NCI-H524 treated with DMSO at 0.1 percent for 48 hours (cell line): ENCODE data around the gene CHD3.

Source experiments
- DNase-seq: peaks from one replicate; lab custom pipeline; 2025; lab: John Stamatoyannopoulos, UW

Gene CHD3

GRCh38 chr17:7894226-7894625 is 5.6 kb downstream of the CHD3 start:
- DNase-seq: no peak

- DNase-seq: no peak
Observed at GRCh38 chr17:7894866-7895265, 6.3 kb downstream of the CHD3 start.

GRCh38 chr17:7897090-7897489 is 8.5 kb downstream of the CHD3 start:
- no peak for DNase-seq

- no peak for DNase-seq
Observed at GRCh38 chr17:7897773-7898172, 9.2 kb downstream of the CHD3 start.

GRCh38 chr17:7903154-7904103 is 14.8 kb downstream of the CHD3 start:
- no peak for DNase-seq

- no peak for DNase-seq
Observed at GRCh38 chr17:7909089-7909488, 20.5 kb downstream of the CHD3 start.

GRCh38 chr17:7910281-7910680 is 21.7 kb downstream of the CHD3 start:
- no peak for DNase-seq

GRCh38 chr17:7910711-7911110 is 22.1 kb downstream of the CHD3 start:
- DNase-seq: no peak

GRCh38 chr17:7911116-7911515 is 22.5 kb downstream of the CHD3 start:
- no peak for DNase-seq

- DNase-seq: no peak
Observed at GRCh38 chr17:7912927-7913524, 24.4 kb downstream of the CHD3 start.

- no peak for DNase-seq
Observed at GRCh38 chr17:7915179-7915610, 26.6 kb downstream of the CHD3 start.

- peak; percentile 39 for DNase-seq
Observed at GRCh38 chr17:7915611-7916384, 27.2 kb downstream of the CHD3 start, which contains the start of gene RNF227. RNF227 (minus strand) TSS chr17:7916289; CDS start chr17:7916195, 94 bp downstream.

- no peak for DNase-seq
Observed at GRCh38 chr17:7916385-7916682, 27.7 kb downstream of the CHD3 start.

GRCh38 chr17:7916808-7917207 is 28.2 kb downstream of the CHD3 start:
- DNase-seq: no peak

GRCh38 chr17:7922269-7922844 is 33.8 kb downstream of the CHD3 start:
- no peak for DNase-seq

- no peak for DNase-seq
Observed at GRCh38 chr17:7922845-7923628, 34.4 kb downstream of the CHD3 start.

GRCh38 chr17:7927596-7927995 is 39.0 kb downstream of the CHD3 start:
- no peak for DNase-seq

GRCh38 chr17:7929158-7930023 is 40.8 kb downstream of the CHD3 start, which contains the start of gene KCNAB3:
KCNAB3 (minus strand) TSS chr17:7929856; CDS start chr17:7929435, 421 bp downstream.
- no peak for DNase-seq

GRCh38 chr17:7930841-7931631 is 42.4 kb downstream of the CHD3 start:
- no peak for DNase-seq
